Brain microvascular endothelial cell (primary cell): ENCODE measurements around the gene PRDM16.

ENCODE experiments used
- DNase-seq: peaks from one replicate; pipeline ENCODE4 v3.0.0-alpha.2; 2020
- H3K27ac ChIP-seq: fragments of 250-450 bp; sonication (Bioruptor Pico); 2 replicates; pipeline ENCODE4 v1.5.1; 2020; ENCODE audit warnings: mild to moderate bottlenecking, moderate library complexity
- H3K27me3 ChIP-seq: fragments of 250-450 bp; sonication (Bioruptor Pico); replicated peaks from 2 replicates; pipeline ENCODE4 v1.5.1; 2020; ENCODE audit warnings: mild to moderate bottlenecking
- H3K36me3 ChIP-seq: fragments of 250-450 bp; sonication (Bioruptor Pico); replicated peaks from 2 replicates; pipeline ENCODE4 v1.5.1; 2020; ENCODE audit warnings: mild to moderate bottlenecking
- H3K4me3 ChIP-seq: 2 replicates; pipeline ENCODE4 v1.5.1; 2011; ENCODE audit warnings: low read depth, mild to moderate bottlenecking, control low read depth, low read length, moderate library complexity
- CTCF ChIP-seq: IDR thresholded peaks from 2 replicates; pipeline ENCODE4 v1.5.1; 2011; ENCODE audit warnings: low read depth, mild to moderate bottlenecking, moderate library complexity, low read length, control low read depth, inconsistent platforms; ENCODE audit errors: missing control alignments
- in situ Hi-C: cut with HindIII; loops from 2 replicates; pipeline ENCODE4 v1.10.0; 2017; ENCODE audit warnings: low sequenced_read_pairs, low pct_ligation_motif_present

Gene PRDM16

GRCh38 chr1:3187415-3188149 lies 118.6 kb downstream of the PRDM16 start:
- H3K27me3 ChIP-seq, result no peaks in the 10 kb centered on the region
- TF ChIP-seq CTCF, result no peak

GRCh38 chr1:3188150-3188971 lies 119.4 kb downstream of the PRDM16 start:
- in situ Hi-C loops, result no loop called here
- no peak for TF ChIP-seq CTCF
- DNase-seq, result no peak
- Histone ChIP-seq H3K27ac (no peak overlapping the region), H3K4me3 (no peak overlapping the region), H3K27me3 (no peaks in the 10 kb centered on the region), H3K36me3 (no peaks in the 10 kb centered on the region)

More at GRCh38 chr1:3187415-3188149, 118.6 kb downstream of the PRDM16 start:
- no peak for DNase-seq
- Histone ChIP-seq H3K27ac (no peak overlapping the region), H3K36me3 (no peaks in the 10 kb centered on the region), H3K4me3 (no peak overlapping the region)
- in situ Hi-C loops, result no loop called here

- H3K27me3 ChIP-seq, result no peaks in the 10 kb centered on the region
These were observed 121.4 kb downstream of the PRDM16 start for GRCh38 chr1:3190256-3191041.

GRCh38 chr1:3192361-3192760 lies 123.4 kb downstream of the PRDM16 start:
- H3K27me3 ChIP-seq, result no peaks in the 10 kb centered on the region
- DNase-seq, result no peak
- H3K4me3 ChIP-seq, result no peak overlapping the region
- in situ Hi-C loops, result no loop called here
- TF ChIP-seq CTCF, result no peak
- no peak overlapping the region for H3K27ac ChIP-seq
- no peaks in the 10 kb centered on the region for H3K36me3 ChIP-seq

More at GRCh38 chr1:3190256-3191041, 121.4 kb downstream of the PRDM16 start:
- DNase-seq, result no peak
- no peaks in the 10 kb centered on the region for H3K36me3 ChIP-seq
- no peak for TF ChIP-seq CTCF
- in situ Hi-C loops, result no loop called here
- no peak overlapping the region for H3K27ac ChIP-seq
- H3K4me3 ChIP-seq, result no peak overlapping the region

- DNase-seq, result peak; percentile 43
These were observed 123.8 kb downstream of the PRDM16 start for GRCh38 chr1:3192825-3193224.

More at GRCh38 chr1:3192825-3193224, 123.8 kb downstream of the PRDM16 start:
- H3K27ac ChIP-seq, result no peak overlapping the region
- H3K4me3 ChIP-seq, result no peak overlapping the region
- TF ChIP-seq CTCF, result no peak
- in situ Hi-C loops, result no loop called here
- no peaks in the 10 kb centered on the region for H3K27me3 ChIP-seq
- no peaks in the 10 kb centered on the region for H3K36me3 ChIP-seq
